SIG-M5 (cell line): ENCODE results near the gene WTAP.
"Not testable (repeated sequence)": the region's sequence is repeated elsewhere in the genome, so short reads cannot be mapped to it uniquely, and the experiment has no call there.

Experiments used
- DNase-seq: peaks from one replicate; lab custom pipeline; 2025; lab: John Stamatoyannopoulos, UW

WTAP gene

DNA sequence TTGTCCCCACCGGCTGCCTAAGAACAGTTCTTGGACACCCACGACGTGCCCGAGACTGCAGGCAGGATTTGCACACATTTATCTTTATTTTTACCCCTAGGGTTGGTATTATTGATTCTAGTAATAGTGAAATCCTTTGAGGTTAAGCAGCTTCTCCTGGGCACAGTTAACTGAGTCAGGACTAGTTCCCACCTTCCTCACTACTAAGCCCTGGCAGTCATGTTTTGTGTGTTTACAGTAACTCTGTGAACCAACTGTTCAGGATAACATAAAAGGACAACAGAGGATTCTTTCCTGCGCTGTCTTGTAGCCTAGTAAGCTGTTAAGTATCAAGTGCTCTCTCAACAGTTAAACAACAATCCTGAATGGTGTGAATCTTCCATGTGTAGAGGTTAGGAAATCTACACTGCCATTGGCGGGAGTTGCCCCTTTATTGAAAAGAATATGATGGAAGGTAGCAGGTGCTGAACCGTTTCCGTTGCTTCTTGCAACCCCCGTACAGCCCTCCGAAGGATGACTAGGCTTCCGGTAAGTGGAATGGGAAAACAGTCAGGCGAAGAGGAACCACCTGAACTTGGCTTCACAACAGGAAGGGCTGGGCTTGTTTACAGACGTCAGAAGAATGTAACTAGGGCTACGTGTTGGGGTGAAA, 33.3 kb upstream of the WTAP start:
- DNase-seq: no peak

DNA sequence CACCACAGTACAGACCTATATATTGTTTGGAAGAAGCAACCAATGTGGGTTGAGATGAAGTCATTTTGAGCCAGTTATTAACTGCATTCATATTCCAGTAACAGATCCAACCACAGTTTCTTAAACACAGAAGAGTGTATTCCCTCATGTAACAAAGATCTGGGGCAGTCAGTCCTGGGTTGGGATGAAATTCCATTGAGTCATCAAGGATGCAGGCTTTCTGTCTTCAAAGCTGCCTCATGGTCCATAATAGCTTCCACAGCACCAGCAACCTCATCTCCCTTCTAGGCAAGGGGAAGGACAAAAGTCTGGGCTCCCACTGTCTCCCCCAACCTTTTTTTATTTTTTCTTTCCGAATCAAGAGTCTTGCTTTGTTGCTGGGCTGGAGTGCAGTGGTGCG, 31.3 kb upstream of the WTAP start:
- DNase-seq: no peak

GRCh38 chr6:159700970-159701369, 26.3 kb upstream of the WTAP start:
- DNase-seq: no peak

DNA sequence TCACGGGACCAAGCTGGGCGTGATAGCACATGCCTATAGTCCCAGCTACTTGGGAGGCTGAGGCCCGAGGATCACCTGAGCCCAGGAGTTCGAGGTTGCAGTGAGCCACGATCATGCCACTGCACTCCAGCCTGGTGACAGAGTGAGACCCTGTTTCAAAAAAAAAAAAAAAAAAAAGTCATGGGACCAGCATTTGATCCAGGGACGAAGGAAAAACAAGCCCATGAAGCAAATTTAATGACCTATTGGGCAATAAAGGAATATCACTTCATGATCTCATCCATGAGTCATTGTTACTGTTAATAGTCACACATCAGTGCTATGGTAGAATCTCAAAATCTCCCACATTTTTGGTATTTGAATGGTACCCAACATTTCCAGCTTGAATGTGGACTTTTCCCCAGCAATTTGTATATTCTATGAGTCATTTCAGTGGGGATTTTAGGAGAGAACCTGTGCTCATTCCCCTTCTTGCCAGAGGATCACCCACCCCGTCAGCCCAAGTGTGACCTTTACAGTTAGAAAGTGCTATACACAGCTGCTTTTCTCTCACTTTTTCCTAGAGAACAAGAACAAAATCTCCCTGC, 25.8 kb upstream of the WTAP start:
- no peak for DNase-seq

DNA sequence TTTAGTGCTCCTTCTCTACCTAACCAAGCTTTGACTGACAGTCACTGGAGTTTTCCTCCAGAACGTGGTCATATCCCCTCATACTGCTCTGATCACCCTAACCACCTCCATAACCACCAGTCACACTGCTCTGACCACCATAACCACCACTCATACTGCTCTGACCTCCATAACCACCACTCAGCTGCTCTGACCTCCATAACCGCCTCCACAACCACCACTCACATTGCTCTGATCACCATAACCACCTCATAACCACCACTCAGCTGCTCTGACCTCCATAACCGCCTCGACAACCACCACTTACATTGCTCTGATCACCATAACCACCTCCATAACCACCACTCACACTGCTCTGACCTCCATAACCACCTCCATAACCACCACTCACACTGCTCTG, 16.7 kb upstream of the WTAP start:
- DNase-seq: not testable (repeated sequence)

DNA sequence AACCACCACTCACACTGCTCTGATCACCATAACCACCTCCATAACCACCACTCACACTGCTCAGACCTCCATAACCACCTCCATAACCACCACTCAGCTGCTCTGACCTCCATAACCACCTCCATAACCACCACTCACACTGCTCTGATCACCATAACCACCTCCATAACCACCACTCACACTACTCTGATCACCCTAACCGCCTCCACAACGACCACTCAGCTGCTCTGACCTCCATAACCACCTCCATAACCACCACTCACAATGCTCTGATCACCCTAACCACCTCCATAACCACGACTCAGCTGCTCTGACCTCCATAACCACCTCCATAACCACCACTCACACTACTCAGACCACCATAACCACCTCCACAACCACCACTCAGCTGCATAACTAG, 14.9 kb upstream of the WTAP start:
- not testable (repeated sequence) for DNase-seq

- DNase-seq: no peak
Observed at GRCh38 chr6:159713984-159714383, 13.3 kb upstream of the WTAP start.

GRCh38 chr6:159714404-159714803, 12.9 kb upstream of the WTAP start:
- no peak for DNase-seq

GRCh38 chr6:159715166-159715565, 12.1 kb upstream of the WTAP start:
- no peak for DNase-seq

GRCh38 chr6:159715605-159716004, 11.7 kb upstream of the WTAP start:
- DNase-seq: no peak

DNA sequence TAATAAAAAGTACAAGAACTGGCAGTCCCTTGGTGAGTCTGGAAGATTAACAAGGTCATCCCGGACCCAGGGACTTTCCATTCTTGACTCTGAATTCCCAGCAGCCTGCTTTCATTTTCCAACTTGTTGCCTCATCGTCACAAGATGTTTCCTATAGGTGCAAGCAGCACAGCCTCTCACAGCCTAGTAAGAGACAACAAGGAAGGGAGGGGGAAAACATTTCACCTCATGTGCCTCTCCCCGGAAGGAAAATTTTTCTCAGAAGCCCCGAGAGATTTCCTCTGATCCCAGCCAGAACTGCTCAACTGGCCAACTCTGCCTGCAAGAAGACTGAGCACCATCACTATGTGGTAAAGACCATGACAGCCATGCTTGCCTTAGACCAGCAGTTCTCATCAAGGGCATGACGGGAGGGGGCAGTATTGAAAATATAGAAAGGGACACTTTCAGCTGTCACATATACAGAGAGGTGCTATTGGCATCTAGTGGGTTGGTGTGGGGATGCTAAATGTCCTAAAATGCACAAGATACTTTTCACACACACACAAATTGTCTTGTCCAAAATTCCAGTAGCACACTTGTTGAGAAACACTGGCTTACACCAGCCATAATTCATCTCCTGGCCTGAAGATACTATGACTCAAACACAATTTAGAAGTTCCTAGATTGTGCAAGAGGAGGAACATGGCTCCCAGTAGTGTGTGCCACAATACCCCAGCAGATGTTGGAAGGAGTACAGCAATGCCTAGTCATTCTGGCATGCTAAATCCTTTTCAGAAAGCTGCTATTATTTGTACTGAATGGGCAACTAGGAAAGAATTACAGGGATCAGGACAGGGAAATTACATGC, 10.8 kb upstream of the WTAP start:
- DNase-seq: no peak

DNA sequence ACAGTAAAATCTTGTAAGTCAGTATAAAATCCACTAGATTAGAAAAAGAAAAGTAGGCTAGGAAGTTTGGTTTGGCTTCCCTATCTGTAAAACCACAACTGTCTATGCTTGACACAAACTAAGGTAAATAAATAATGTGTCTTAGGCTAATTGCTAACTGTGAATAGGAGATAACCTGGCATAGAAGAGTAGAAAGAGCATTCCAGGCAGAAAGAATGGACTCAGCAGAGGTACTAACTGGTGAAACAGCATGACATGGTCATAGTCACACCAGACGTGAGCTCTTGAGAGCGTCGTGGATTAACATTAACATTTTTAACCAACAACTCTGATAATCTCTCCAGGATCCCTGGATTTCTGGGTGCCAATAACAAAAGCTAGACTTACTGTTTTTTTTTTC, 8.7 kb upstream of the WTAP start:
- DNase-seq: no peak

DNA sequence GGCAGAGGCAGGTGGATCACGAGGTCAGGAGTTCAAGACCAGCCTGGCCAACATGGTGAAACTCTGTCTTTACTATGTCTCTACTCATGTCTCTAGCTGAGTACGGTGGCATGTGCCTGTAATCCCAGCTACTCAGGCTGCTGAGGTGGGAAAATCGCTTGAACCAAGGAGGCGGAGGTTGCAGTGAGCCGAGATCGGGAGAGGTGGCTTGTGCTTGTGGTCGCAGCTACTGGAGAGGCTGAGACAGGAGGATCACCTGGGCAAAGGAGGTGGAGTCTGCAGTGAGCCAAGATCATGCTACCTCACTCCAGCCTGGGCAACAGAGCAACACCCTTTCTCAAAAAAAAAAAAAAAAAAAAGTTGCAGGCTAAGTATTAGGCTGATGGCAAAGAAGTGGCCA, 8.0 kb upstream of the WTAP start:
- no peak for DNase-seq

GRCh38 chr6:159720708-159721107, 6.6 kb upstream of the WTAP start:
- no peak for DNase-seq

DNA sequence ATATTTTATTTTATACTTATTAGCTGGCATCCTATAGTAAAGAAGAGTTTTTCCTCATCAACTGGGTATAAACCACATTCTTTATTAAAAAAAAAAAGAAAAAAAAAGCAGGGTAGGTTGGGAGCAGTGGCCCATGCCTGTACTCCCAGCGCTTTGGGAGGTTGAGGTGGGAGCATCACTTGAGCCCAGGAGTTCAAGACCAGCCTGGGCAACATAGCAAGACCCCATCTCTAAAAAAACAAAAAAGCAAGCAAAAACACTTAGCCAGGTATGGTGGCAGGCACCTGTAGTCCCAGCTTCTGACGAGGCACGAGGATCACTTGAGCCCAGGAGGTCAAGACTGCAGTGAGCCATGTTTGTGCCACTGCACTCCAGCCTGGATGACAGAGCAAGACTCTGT, 5.3 kb upstream of the WTAP start:
- DNase-seq: not testable (repeated sequence)

DNA sequence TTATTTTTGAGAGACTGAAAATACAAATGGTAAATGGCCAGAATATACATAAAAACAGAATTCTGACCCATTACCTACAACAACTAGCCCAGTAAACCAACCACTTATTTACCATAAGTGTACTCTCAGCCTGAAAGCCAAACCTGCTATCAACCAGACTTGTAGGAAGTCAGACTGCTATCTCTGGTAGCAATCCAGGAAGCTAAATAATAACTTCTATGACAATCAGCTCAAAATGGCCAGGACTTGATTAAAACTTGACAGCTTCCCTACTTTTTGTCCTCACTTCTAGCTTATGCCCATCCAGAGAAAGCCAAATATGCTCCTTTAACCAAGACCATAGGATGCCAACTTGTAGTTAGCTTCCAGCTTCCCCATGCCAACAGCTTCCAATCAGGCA, 4.7 kb upstream of the WTAP start:
- DNase-seq: no peak

- no peak for DNase-seq
Observed at GRCh38 chr6:159723259-159723658, 4.0 kb upstream of the WTAP start.

GRCh38 chr6:159724778-159725177, 2.5 kb upstream of the WTAP start:
- no peak for DNase-seq

GRCh38 chr6:159725208-159725607, 2.1 kb upstream of the WTAP start:
- not testable (repeated sequence) for DNase-seq

GRCh38 chr6:159726255-159726917, 920 bp upstream of the WTAP start:
- no peak for DNase-seq

GRCh38 chr6:159727717-159728445, 575 bp downstream of the WTAP start:
- DNase-seq: no peak

- no peak for DNase-seq
Observed at GRCh38 chr6:159728531-159728964, 1.2 kb downstream of the WTAP start.
